ENCODE data around the gene PPIH. TPM values are rescaled to one million over a fixed set of nuclear protein-coding genes. Genes with fewer than 3 reads are reported as not detected.

Gene PPIH
- total and polyA plus RNA-seq, 2 of the 13 experiments (the other 11 are each of a cell fraction or from before 2014, with no cell fraction given): 29.9 to 72.6 TPM

DNA sequence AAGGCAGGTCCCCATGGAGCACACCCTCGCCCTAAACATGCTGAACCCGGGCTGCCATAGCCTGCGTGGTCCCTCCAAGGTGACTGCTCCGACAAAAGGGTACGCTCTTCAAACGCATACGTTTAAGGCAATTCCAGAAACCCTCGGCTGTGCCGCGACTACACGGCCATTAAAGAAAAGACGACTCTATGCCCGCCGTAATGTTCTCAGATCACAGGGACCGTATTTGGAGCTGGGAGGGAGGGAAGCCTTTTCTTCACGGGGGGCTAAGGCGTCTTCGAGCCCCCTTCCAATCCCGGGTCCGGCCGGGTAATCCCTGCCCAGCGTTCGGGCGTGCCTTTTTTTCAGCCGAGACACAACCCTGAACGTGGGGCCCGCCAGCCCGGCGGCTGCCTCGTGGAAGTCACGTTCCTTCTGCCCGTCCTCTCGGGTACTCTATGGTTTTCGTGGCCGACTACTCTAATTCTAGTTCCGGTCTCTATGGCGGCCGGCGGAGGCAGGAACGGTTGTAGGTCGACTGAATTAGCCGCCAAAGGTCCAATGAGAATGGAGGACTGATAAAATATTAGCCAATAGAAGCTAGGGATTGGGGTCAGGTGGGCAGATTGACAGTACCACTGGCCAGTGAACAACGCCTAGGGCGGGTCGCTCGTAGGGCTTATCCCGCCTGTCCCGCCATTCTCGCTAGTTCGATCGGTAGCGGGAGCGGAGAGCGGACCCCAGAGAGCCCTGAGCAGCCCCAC lies 23.7 kb downstream of the PPIH start, which contains the start of gene YBX1 (continued):
- TF ChIP-seq JARID2 (CRISPR knock-in tag; IDR thresholded peaks at IDR 0.05; ENCODE audit: insufficient replicate concordance) (no peak), POLR2A (IDR thresholded peaks at IDR 0.05; ENCODE audit: insufficient read depth in 1 of 2, low read depth in 2 of 2, low read length in 2 of 2) (peak; percentile 79 to 89), HNF4G (IDR thresholded peaks at IDR 0.05; ENCODE audit: borderline replicate concordance, low read depth, low read length) (no peak), HNF4G (CRISPR knock-in tag; IDR thresholded peaks at IDR 0.05; ENCODE audit: borderline replicate concordance, low read depth) (no peak), ISL2 (CRISPR knock-in tag; IDR thresholded peaks at IDR 0.05) (peak; percentile 45; the same call in 1 of the 2 replicates), ZNF569 (CRISPR knock-in tag; IDR thresholded peaks at IDR 0.05; ENCODE audit: borderline replicate concordance) (no peak), HOXD1 (CRISPR knock-in tag; IDR thresholded peaks at IDR 0.05) (no peak), ZNF572 (CRISPR knock-in tag; IDR thresholded peaks at IDR 0.05) (no peak), JUND (CRISPR knock-in tag; IDR thresholded peaks at IDR 0.05) (no peak), ZNF264 (CRISPR knock-in tag; IDR thresholded peaks at IDR 0.05) (no peak), ZNF17 (CRISPR knock-in tag; IDR thresholded peaks at IDR 0.05) (no peak)
- TF ChIP-seq, protein P1, sequence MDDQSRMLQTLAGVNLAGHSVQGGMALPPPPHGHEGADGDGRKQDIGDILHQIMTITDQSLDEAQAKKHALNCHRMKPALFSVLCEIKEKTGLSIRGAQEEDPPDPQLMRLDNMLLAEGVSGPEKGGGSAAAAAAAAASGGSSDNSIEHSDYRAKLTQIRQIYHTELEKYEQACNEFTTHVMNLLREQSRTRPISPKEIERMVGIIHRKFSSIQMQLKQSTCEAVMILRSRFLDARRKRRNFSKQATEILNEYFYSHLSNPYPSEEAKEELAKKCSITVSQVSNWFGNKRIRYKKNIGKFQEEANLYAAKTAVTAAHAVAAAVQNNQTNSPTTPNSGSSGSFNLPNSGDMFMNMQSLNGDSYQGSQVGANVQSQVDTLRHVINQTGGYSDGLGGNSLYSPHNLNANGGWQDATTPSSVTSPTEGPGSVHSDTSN (CRISPR knock-in tag; IDR thresholded peaks at IDR 0.05; ENCODE audit: borderline replicate concordance): no peak
- TF ChIP-seq, protein P2, sequence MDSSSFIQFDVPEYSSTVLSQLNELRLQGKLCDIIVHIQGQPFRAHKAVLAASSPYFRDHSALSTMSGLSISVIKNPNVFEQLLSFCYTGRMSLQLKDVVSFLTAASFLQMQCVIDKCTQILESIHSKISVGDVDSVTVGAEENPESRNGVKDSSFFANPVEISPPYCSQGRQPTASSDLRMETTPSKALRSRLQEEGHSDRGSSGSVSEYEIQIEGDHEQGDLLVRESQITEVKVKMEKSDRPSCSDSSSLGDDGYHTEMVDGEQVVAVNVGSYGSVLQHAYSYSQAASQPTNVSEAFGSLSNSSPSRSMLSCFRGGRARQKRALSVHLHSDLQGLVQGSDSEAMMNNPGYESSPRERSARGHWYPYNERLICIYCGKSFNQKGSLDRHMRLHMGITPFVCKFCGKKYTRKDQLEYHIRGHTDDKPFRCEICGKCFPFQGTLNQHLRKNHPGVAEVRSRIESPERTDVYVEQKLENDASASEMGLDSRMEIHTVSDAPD (CRISPR knock-in tag; IDR thresholded peaks at IDR 0.05): no peak
- TF ChIP-seq, protein P3, sequence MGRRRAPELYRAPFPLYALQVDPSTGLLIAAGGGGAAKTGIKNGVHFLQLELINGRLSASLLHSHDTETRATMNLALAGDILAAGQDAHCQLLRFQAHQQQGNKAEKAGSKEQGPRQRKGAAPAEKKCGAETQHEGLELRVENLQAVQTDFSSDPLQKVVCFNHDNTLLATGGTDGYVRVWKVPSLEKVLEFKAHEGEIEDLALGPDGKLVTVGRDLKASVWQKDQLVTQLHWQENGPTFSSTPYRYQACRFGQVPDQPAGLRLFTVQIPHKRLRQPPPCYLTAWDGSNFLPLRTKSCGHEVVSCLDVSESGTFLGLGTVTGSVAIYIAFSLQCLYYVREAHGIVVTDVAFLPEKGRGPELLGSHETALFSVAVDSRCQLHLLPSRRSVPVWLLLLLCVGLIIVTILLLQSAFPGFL (CRISPR knock-in tag; IDR thresholded peaks at IDR 0.05): no peak
- TF ChIP-seq, protein P4, sequence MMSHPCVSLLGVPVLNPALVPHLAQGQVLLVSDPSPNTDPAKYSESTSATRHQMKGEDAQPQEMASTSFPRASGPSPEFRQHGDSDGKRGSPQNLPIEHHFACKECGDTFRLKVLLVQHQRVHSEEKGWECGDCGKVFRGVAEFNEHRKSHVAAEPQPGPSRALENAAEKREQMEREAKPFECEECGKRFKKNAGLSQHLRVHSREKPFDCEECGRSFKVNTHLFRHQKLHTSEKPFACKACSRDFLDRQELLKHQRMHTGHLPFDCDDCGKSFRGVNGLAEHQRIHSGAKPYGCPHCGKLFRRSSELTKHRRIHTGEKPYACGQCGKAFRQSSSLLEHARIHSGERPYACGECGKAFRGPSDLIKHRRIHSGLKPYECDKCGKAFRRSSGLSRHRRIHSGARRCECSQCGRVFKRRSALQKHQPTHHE (CRISPR knock-in tag; IDR thresholded peaks at IDR 0.05; ENCODE audit: borderline replicate concordance): 0 out of 2 replicates have a peak, but pooled peaks have one; percentile 41
- TF ChIP-seq, protein P5, sequence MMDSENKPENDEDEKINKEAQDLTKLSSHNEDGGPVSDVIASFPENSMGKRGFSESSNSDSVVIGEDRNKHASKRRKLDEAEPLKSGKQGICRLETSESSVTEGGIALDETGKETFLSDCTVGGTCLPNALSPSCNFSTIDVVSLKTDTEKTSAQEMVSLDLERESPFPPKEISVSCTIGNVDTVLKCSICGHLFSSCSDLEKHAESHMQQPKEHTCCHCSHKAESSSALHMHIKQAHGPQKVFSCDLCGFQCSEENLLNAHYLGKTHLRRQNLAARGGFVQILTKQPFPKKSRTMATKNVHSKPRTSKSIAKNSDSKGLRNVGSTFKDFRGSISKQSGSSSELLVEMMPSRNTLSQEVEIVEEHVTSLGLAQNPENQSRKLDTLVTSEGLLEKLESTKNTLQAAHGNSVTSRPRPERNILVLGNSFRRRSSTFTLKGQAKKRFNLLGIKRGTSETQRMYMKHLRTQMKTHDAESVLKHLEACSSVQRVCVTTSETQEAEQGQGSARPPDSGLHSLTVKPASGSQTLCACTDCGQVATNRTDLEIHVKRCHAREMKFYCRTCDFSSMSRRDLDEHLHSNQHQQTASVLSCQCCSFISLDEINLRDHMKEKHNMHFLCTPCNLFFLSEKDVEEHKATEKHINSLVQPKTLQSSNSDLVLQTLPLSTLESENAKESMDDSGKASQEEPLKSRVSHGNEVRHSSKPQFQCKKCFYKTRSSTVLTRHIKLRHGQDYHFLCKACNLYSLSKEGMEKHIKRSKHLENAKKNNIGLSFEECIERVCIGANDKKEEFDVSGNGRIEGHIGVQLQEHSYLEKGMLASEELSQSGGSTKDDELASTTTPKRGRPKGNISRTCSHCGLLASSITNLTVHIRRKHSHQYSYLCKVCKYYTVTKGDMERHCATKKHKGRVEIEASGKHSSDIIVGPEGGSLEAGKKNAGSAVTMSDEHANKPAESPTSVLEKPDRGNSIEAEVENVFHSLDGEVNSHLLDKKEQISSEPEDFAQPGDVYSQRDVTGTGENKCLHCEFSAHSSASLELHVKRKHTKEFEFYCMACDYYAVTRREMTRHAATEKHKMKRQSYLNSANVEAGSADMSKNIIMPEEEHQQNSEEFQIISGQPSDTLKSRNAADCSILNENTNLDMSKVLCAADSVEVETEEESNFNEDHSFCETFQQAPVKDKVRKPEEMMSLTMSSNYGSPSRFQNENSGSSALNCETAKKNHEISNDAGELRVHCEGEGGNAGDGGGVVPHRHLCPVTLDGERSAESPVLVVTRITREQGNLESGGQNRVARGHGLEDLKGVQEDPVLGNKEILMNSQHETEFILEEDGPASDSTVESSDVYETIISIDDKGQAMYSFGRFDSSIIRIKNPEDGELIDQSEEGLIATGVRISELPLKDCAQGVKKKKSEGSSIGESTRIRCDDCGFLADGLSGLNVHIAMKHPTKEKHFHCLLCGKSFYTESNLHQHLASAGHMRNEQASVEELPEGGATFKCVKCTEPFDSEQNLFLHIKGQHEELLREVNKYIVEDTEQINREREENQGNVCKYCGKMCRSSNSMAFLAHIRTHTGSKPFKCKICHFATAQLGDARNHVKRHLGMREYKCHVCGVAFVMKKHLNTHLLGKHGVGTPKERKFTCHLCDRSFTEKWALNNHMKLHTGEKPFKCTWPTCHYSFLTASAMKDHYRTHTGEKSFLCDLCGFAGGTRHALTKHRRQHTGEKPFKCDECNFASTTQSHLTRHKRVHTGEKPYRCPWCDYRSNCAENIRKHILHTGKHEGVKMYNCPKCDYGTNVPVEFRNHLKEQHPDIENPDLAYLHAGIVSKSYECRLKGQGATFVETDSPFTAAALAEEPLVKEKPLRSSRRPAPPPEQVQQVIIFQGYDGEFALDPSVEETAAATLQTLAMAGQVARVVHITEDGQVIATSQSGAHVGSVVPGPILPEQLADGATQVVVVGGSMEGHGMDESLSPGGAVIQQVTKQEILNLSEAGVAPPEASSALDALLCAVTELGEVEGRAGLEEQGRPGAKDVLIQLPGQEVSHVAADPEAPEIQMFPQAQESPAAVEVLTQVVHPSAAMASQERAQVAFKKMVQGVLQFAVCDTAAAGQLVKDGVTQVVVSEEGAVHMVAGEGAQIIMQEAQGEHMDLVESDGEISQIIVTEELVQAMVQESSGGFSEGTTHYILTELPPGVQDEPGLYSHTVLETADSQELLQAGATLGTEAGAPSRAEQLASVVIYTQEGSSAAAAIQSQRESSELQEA (CRISPR knock-in tag; IDR thresholded peaks at IDR 0.05; ENCODE audit: not compliant biosample characterization): no peak
